HG03135 (cell line): ENCODE data around the gene BRD4.

Source experiments
- ATAC-seq: cut with Tn5 transposase; IDR thresholded peaks from one replicate; pipeline ENCODE4 v1.9.1; 2021; ENCODE audit warnings: mild to moderate bottlenecking, moderate library complexity; ENCODE audit not compliant: unreplicated experiment

The BRD4 gene

DNA sequence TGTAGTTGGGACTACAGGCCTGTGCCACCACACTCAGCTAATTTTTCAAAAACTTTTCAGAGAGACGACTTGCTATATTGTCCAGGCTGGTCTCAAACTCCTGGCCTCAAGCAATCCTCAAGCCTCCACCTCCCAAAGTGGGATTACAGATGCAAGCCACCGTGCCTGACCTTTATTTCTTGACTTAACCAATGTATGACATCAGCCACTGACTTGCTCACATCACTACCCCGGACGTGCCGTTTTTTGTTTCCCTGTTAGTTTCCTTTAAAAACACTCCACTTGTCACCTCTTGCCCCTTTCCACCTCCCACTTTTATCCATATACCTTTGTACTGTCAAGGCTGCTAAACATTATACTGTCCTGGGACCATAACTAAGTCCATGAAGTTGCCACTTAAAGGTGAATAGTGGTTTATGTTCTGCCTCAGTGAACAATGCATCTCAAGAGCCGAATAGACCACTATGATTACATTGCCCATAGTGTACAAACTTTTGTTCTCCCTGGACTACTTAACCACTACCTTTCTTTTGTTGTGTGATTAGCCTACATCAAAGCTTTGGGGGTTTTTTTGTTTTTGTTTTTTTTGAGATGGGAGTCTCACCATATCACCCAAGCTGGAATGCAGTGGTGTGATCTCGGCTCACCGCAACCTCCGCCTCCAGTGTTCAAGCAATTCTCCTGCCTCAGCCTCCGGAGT lies 97.8 kb downstream of the BRD4 start:
- ATAC-seq, result no peak

- ATAC-seq, result no peak
Observed at GRCh38 chr19:15231271-15231670, 101.1 kb downstream of the BRD4 start.

DNA sequence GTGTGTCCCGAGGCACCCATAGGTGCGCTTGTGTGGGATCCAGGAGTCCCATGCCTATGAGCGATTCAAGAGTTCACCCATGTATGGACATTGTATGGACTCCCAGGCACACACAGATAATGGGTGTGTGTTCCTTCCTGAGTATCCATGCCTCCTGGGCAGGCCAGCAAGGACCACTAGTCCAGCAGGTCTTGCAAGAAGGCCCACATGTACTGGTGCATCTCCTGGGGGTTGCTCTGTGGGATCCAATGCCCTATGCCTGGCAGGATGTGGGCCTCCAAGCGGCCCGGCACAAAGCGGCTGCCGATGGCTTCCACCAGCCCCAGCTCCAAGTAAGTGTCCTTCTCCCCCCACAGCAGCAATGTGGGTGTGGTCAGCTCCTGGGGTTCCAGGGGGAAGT lies 105.1 kb downstream of the BRD4 start:
- no peak for ATAC-seq

DNA sequence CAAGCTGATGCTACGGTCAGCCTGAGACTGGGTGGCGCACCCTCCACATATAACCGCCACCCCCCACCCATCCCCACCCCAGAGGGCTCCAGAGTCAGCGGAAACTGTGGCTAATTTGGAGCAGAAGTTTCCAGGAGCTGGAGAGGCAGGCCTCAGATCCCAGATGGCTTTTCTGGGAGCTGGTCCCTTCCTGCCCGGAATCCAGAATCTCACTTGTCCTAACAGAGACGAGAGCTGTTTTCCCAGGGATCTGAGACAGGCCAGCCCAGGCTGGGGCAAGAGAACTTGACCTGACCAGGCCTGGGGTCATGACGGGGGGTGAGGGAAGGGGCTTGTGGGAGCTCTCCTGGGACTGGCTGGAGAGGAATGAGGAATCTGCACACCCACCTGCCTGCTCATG lies 106.6 kb downstream of the BRD4 start:
- no peak for ATAC-seq

- no peak for ATAC-seq
Observed at GRCh38 chr19:15223649-15224361, 108.5 kb downstream of the BRD4 start.

- ATAC-seq, result no peak
Observed at GRCh38 chr19:15222738-15223648, 109.3 kb downstream of the BRD4 start.

DNA sequence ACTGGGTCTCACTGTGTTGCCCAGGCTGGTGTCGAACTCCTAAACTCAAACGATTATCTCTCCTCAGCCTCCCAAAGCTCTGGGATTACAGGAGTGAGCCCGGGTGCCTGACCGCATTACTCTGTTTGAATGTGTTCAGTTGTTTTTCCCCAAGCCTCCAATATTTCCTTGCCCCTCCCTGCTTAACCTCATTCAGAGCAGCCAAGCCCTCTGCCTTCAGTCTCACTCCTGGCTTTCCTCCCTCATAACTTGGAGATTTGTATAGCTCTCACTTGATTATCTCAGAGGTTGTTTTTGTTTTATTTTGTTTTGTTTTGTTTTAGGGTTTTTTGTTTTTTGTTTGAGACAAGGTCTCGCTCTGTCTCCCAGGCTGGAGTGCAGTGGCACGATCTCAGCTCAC lies 111.5 kb downstream of the BRD4 start:
- no peak for ATAC-seq

DNA sequence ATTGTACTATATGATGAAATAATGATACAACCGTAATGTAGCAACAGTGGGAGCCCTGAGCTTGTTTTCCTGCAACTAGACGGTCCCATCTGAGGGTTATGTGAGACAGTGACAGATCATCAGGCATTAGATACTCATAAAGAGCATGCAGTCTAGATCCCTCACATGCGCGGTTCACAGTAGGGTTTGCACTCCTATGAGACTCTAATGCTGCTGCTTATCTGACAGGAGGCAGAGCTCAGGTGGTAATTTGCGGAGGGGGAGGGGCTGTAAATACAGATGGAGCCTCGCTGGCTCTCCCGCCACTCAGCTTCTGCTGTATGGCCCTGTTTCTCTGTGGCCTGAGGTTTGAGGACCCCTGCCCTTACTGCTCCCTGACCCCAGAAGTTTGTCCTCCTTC lies 113.8 kb downstream of the BRD4 start:
- ATAC-seq, result no peak

- ATAC-seq, result no peak
Observed at GRCh38 chr19:15216363-15216762, 116.0 kb downstream of the BRD4 start.

- no peak for ATAC-seq
Observed at GRCh38 chr19:15213715-15214381, 118.5 kb downstream of the BRD4 start.

GRCh38 chr19:15212711-15213110 lies 119.6 kb downstream of the BRD4 start:
- ATAC-seq, result no peak

GRCh38 chr19:15210323-15210781 lies 122.0 kb downstream of the BRD4 start:
- ATAC-seq, result no peak

DNA sequence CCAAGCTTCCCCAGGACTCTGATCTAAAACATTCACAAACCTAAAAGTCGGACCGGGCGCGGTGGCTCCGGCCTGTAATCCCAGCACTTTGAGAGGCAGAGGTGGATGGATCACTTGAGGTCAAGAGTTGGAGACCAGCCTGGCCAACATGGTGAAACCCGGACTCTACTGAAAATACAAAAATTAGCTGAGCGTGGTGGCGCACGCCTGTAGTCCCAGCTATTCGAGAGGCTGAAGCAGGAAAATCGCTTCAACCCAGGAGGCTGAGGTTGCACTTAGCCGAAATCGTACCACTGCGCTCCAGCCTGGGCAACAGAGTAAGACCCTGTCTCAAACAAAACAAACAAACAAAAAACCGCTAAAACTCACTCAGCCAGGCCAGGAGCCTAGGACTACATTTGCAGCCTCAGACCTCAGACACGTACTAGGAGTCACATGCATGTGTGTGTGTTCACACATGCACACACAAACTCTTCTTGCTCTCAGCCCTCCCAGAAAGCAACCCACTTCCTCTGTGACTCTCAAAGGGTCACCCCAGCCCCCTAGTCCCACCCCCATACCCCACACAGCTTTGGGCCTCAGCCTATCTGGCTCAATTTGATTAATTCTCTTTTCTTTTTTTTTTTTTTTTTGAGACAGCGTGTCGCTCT lies 130.8 kb downstream of the BRD4 start:
- no peak for ATAC-seq

GRCh38 chr19:15200553-15201364 lies 131.6 kb downstream of the BRD4 start, which contains the start of gene NOTCH3:
Gene NOTCH3, minus strand, starts transcription at chr19:15200995. Its CDS starts 90 bp downstream, at chr19:15200905.
- ATAC-seq, result no peak

GRCh38 chr19:15199661-15200552 lies 132.4 kb downstream of the BRD4 start:
- ATAC-seq, result no peak

GRCh38 chr19:15198951-15199660 lies 133.2 kb downstream of the BRD4 start:
- ATAC-seq, result no peak

DNA sequence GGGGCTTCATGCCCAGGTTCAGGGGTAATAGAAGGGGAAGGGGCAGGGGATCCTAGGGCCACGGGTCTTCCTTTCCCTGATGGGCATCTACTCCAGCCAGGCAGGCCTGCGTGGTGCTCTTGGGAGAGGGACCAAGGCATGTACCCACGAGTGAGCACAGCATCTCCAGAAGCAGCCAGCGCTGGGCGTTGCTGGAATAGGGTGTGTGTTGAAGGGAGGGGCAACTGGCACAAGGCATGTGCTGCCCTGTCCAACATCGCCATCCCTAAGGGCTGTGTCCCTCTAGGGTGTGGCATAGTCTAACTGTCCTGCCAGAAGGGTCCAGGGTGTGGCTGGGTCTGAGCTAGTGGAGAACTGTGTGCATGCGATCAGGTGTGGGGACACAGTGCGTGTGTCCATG lies 134.4 kb downstream of the BRD4 start:
- ATAC-seq, result no peak
